SK-N-SH treated with all-trans-retinoic acid at 6 μM for 48 hours (cell line): ENCODE data around the gene GPR137.

ENCODE experiments used
- ARNTL ChIP-seq: fragments of 450-650 bp; formaldehyde crosslinking; IDR thresholded peaks from 2 replicates; pipeline ENCODE4 v1.5.0; 2020; ENCODE audit warnings: low read depth, mild to moderate bottlenecking, moderate library complexity, borderline replicate concordance
- BACH2 ChIP-seq: fragments of 250-450 bp; sonication (Bioruptor Pico); IDR thresholded peaks from 2 replicates; pipeline ENCODE4 v1.9.0; 2021; ENCODE audit warnings: mild to moderate bottlenecking, borderline replicate concordance
- CREB5 ChIP-seq: fragments of 250-450 bp; sonication (Bioruptor Pico); IDR thresholded peaks from 2 replicates; pipeline ENCODE4 v1.5.1; 2020; ENCODE audit warnings: low read depth, mild to moderate bottlenecking, moderate library complexity
- PATZ1 ChIP-seq: fragments of 250-450 bp; sonication (Bioruptor Pico); IDR thresholded peaks from 2 replicates; pipeline ENCODE4 v1.8.0; 2020; ENCODE audit warnings: mild to moderate bottlenecking, moderate library complexity, borderline replicate concordance
- POU6F1 ChIP-seq: fragments of 250-450 bp; sonication (Bioruptor Pico); IDR thresholded peaks from 2 replicates; pipeline ENCODE4 v1.8.0; 2021; ENCODE audit warnings: low read depth, mild to moderate bottlenecking, moderate library complexity, borderline replicate concordance
- PPARA ChIP-seq: fragments of 250-450 bp; sonication (Bioruptor Pico); IDR thresholded peaks from 2 replicates; pipeline ENCODE4 v1.5.0; 2020; ENCODE audit warnings: mild to moderate bottlenecking, borderline replicate concordance
- SNAI2 ChIP-seq: fragments of 250-450 bp; sonication (Bioruptor Pico); IDR thresholded peaks from 2 replicates; pipeline ENCODE4 v1.5.0; 2020; ENCODE audit warnings: mild to moderate bottlenecking, moderate library complexity
- ZFP3 ChIP-seq: fragments of 250-450 bp; sonication (Bioruptor Pico); IDR thresholded peaks from 2 replicates; pipeline ENCODE4 v1.5.0; 2020; ENCODE audit warnings: mild to moderate bottlenecking, moderate library complexity
- ZFP30 ChIP-seq: fragments of 450-650 bp; formaldehyde crosslinking; IDR thresholded peaks from 2 replicates; pipeline ENCODE4 v1.5.0; 2022; ENCODE audit warnings: mild to moderate bottlenecking, moderate library complexity
- ZNF8 ChIP-seq: fragments of 450-650 bp; formaldehyde crosslinking; IDR thresholded peaks from 2 replicates; pipeline ENCODE4 v1.5.0; 2020; ENCODE audit warnings: mild to moderate bottlenecking, moderate library complexity

- no peak for TF ChIP-seq PATZ1 (CRISPR knock-in tag)
- no peak for TF ChIP-seq POU6F1 (CRISPR knock-in tag)
- TF ChIP-seq BACH2 (CRISPR knock-in tag) = no peak
- TF ChIP-seq SNAI2 (CRISPR knock-in tag) = no peak
- no peak for TF ChIP-seq CREB5 (CRISPR knock-in tag)
- TF ChIP-seq ZNF8 (CRISPR knock-in tag) = no peak
- TF ChIP-seq ZFP30 (CRISPR knock-in tag) = no peak
- no peak for TF ChIP-seq ZFP3 (CRISPR knock-in tag)
- TF ChIP-seq PPARA (CRISPR knock-in tag) = no peak
- no peak for TF ChIP-seq ARNTL (CRISPR knock-in tag)
These were observed 1.1 kb downstream of the GPR137 start for GRCh38 chr11:64286801-64287159.
